HG03571 (cell line): ENCODE data around the gene TUBGCP6.

Source experiments
- ATAC-seq: cut with Tn5 transposase; IDR thresholded peaks from one replicate; pipeline ENCODE4 v1.9.1; 2021; ENCODE audit not compliant: unreplicated experiment

TUBGCP6 gene

GRCh38 chr22:50227579-50228215, 17.1 kb downstream of the TUBGCP6 start:
- ATAC-seq: no peak

GRCh38 chr22:50226875-50227165, 18.0 kb downstream of the TUBGCP6 start:
- ATAC-seq: no peak

- no peak for ATAC-seq
Measured at GRCh38 chr22:50226063-50226874, 18.6 kb downstream of the TUBGCP6 start.

GRCh38 chr22:50225200-50225969, 19.4 kb downstream of the TUBGCP6 start:
- ATAC-seq: no peak

- no peak for ATAC-seq
Measured at GRCh38 chr22:50224071-50224470, 20.8 kb downstream of the TUBGCP6 start.

DNA sequence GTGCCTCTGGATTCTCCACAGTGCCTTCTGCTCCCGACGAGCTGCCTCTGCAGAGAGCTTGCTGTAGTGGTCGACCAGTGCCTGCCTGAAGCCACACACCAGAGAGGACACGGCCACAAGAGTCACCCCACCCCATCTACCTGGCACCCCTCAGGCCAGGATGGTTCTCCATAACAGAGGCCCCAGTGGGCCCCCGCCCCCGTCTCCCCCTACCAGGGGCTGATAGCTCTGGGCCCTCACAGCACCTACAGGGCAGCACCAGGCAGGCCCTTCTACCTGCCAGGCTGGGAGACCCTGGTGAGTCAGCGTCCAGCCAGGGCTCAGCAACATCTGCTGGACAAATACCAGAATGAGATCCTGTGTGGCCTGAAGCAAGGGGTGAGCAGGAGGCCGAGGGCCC, 22.3 kb downstream of the TUBGCP6 start:
- no peak for ATAC-seq

- no peak for ATAC-seq
Measured at GRCh38 chr22:50221410-50222300, 23.2 kb downstream of the TUBGCP6 start.

DNA sequence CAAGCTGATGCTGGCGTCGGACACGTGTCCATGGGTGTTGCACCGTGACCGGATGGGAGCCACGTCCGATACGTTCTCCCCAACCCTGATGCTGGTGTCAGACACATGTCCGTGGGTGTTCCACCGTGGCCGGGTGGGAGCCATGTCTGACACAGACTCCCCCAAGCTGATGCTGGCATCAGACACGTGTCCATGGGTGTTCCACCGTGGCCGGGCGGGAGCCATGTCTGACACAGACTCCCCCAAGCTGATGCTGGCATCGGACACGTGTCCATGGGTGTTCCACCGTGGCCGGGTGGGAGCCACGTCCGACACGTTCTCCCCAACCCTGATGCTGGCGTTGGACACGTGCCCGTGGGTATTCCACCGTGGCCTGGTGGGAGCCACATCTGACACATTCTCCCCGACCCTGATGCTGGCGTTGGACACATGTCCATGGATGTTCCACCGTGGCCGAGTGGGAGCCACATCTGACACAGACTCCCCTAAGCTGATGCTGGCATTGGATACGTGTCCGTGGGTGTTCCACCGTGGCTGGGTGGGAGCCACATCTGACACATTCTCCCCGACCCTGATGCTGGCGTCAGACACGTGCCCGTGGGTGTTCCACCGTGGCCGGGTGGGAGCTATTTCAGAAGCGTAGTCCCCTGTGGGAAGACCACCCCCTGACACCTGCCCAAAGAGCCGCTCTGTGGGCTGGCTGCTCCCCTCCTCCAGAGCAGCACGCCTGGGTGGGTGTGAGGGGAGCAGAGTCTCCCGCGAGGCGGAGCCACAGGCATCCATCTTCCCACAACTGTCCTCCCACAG, 24.0 kb downstream of the TUBGCP6 start:
- ATAC-seq: no peak

DNA sequence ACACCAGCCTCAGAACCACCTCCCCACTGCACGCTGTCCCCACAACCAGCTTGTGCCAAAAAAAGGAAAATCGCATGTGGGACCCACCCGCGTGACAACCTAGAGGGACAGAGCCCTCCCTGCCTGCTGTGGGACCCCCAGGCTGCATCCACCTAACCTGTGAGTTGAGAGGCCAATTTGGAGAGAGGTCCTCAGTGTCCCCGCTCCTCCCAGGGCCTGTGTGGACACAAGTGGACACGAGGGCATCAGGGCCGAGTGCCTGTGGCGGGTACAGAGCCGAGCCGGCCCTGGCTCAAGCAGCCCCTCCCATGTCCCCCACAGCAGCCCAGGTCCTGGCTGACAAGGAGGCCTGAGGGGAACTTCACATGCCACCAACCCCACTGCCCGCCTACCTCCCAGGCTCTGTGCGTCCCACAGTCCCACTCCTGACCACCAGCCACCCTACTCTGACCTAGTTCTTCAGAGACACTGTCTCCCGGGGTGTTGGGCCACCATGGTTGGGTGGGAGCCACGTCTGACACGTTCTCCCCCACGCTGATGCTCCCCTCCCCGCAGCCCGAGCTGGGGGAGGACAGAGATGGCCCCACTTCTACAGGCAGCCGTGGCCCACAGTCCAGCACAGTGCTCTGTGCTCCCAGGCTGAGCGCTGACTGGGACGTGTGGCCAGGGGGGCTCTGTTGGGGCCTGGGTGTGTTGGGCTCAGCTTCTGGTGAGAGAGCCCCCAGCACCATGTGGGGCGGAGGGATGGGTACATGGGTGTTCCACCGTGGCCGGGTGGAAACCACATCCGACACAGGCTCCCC, 24.8 kb downstream of the TUBGCP6 start:
- no peak for ATAC-seq

DNA sequence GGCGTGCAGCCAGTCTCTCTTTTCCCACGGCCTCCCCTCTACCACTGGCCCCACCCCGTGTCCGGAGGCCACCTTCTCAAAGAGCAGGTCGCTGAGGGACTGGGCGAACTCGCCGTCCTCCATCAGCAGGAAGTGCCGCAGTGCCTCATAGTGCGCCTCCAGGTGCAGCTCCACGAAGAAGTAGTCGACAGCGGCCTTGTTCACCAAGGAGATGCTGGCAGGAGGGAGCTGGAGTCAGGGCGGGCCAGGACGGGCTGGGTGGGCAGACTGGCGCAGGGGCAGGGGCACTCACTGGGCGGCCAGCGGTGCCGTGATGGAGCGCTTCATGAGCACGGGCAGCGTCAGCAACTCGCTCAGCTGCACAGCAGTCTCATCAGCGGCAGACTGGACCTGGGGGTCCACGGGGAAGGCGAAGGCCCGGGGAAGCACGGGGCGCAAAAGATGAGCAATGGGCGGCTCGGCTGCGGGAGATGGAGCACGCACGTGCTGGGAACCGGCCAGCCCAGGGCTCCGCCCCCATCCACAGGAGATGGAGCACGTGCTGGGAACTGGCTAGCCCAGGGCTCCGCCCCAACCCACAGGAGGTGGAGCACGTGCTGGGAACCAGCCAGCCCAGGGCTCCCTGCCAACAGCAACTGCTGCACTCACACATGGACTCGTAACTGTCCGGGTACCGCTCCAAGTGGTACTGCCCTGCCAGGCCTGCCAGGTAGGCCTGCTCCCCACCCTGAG, 25.7 kb downstream of the TUBGCP6 start:
- ATAC-seq: no peak

- no peak for ATAC-seq
Measured at GRCh38 chr22:50218153-50218995, 26.4 kb downstream of the TUBGCP6 start.

DNA sequence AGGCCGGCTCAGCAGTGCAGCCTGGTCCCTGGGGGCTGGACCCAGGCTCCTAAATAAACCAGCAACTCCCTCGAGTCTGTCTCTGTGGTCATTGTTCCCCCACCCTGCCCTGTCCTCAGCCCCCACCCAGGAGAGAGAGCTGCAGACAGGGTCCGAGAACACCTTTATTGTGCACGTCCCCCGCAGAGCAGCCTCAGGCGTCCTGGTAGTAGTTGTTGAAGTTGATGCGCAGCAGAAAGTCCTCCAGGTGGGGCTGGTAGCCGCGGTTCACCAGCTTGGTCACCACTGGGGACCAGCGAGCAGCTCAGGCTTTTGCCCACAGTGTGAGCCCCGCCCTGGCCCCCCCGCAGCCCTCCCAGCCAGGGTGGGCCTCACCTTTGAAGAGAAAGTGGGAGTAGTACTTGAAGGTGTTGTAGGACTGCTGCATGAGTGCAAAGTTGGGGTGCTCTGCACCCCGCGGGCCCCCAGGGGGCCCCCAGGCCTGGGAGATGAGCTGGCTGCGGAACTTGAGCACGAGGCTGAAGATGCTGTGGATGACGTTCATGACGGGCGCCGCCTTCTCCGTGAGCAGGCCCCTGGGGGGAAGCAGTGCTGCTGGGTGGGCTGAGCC, 27.2 kb downstream of the TUBGCP6 start:
- no peak for ATAC-seq

- no peak for ATAC-seq
Measured at GRCh38 chr22:50216684-50217520, 27.9 kb downstream of the TUBGCP6 start.

DNA sequence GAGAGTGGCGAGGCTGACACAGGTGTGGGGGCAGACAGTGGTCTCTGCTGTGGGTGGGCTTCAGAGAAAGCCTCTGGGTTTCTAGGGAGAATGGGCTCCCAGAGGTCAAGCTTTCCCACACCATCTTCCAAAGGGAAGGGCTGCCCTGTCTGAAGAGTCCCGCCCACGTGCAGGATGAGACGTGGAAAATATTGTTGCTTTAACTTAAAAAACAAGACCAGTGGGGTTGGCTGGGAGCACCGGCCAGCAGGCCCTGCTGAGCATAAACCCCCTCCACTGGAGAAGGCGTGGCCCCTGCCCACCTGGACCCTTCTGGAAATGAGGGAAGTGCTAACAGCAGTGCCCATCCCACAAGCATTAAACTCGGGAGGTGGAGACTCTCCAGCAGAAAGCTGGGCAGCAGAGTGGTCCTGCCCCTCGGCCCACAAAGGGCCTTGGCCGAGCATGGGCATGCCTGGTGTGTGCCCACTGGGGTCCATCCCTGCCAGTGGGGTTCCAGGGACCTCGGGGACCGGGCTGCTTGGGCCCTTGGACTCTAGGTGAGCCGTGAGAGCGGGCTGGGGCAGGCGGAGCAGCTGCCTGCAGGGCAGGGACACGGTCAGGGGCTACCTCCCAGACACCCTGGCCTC, 28.7 kb downstream of the TUBGCP6 start:
- ATAC-seq: no peak

DNA sequence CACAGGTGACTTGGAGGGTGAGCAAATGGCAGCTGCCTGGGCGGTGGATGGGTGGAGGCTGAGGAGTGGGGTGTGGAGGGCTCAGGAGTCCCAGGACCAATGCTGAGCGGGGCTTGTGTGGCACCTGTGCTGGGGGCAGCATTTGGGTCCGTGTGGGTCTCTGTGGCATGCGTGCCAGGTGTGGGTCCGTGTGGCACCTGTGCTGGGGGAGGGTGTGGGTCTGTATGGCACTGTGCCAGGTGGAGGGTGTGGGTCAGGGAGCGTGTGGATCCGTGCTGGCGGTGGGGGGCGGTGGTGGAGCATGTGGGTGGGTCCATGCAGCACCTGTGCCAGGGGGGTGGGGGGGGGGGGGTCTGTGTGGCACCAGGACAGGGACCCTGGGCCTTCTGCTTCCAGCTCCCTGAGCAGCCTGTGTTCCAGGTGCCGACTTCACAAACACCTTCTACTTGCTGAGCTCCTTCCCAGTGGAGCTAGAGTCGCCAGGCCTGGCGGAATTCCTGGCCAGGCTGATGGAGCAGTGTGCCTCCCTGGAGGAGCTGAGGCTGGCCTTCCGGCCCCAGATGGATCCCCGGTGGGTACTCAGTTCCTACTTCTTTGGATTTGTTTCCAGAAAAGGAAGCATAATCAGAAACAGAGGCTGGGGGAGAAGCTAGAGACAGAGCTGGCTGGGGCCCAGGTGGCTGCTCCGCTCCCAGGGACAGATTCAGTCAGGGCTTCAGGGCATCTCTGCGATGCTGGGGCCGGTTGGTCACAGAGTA, 29.3 kb downstream of the TUBGCP6 start:
- ATAC-seq: no peak
